K562 (cell line): ENCODE data around the gene TRMU. TPM values are rescaled to one million over a fixed set of nuclear protein-coding genes. Genes with fewer than 3 reads are reported as not detected.

Experiments used
- ATAC-seq: fragments of 200-7000 bp; cut with Tn5 transposase; 3 replicates; pipeline ENCODE4 v1.9.1; 2020; ENCODE audit warnings: moderate library complexity
- BruUV-seq: library from RNA; stranded (reverse); fragments of 400-500 nt; replicated peaks from 2 replicates; lab custom pipeline; 2021; lab: Mats Ljungman, UMichigan
- CTCF ChIA-PET: fragments of 300-600 bp; formaldehyde crosslinking; extraction: SDS; loops from one replicate; lab custom pipeline; 2021; ENCODE audit warnings: low intra/inter-chr PET ratio; lab: Yijun Ruan, JAX
- POLR2A ChIA-PET: fragments of 300-600, 350-650 bp; sonication (Branson Sonifier 250); formaldehyde crosslinking; extraction: SDS; loops from one replicate; lab custom pipeline; 2021; ENCODE audit warnings: antibody characterized with exemption, inconsistent platforms; lab: Yijun Ruan, JAX
- DNase-seq, 4 experiments: peaks; one replicate each; pipeline versions ENCODE4 v3.0.0 to v3.0.0-alpha.2; 2011 to 2018; ENCODE audit warnings: low spot score in 3 of 4, mixed read lengths in 3 of 4; ENCODE audit errors: extremely low read depth in 1 of 4
- FAIRE-seq: peaks from 2 replicates; lab custom pipeline; 2011; peaks lifted over from hg19 to GRCh38; lab: Jason Lieb, UNC
- H2AFZ ChIP-seq: 2 replicates; pipeline ENCODE4 v1.6.0; 2011; ENCODE audit warnings: low read depth, low read length, control low read depth, inconsistent platforms
- H3K27ac ChIP-seq: fragments of 200-600 bp; 3 replicates; pipeline ENCODE4 v1.8.0; 2011; ENCODE audit warnings: low read depth, mild to moderate bottlenecking, control low read depth, inconsistent platforms, low read length, moderate library complexity, mixed read lengths; ENCODE audit errors: extremely low read depth
- H3K27me3 ChIP-seq, 2 experiments: fragments of 300-600 bp in 1 of 2; 2 replicates in 1 of 2; 3 replicates in 1 of 2; pipeline versions ENCODE4 v1.6.0 to v1.8.0; 2011; ENCODE audit warnings: inconsistent platforms in 2 of 2, low read length in 2 of 2, mild to moderate bottlenecking in 1 of 2, mixed read lengths in 1 of 2, moderate library complexity in 1 of 2; ENCODE audit not compliant: control insufficient read depth in 2 of 2, insufficient read depth in 2 of 2
- H3K36me3 ChIP-seq: fragments of 300-600 bp; 3 replicates; pipeline ENCODE4 v1.8.0; 2011; ENCODE audit warnings: mild to moderate bottlenecking, low read length, inconsistent platforms; ENCODE audit not compliant: control insufficient read depth, insufficient read depth
- H3K4me1 ChIP-seq, 2 experiments: fragments of 200-600 bp in 1 of 2; replicated peaks in 1 of 2; 2 replicates in 1 of 2; 3 replicates in 1 of 2; pipeline versions ENCODE4 v1.5.1 to v1.8.0; 2011; ENCODE audit warnings: inconsistent platforms in 2 of 2, low read length in 2 of 2, mild to moderate bottlenecking in 1 of 2, mixed read lengths in 1 of 2, moderate library complexity in 1 of 2; ENCODE audit not compliant: control insufficient read depth in 2 of 2, insufficient read depth in 2 of 2
- H3K4me2 ChIP-seq: 2 replicates; pipeline ENCODE4 v1.6.1; 2011; ENCODE audit warnings: low read length, control low read depth, inconsistent platforms, mixed read lengths; ENCODE audit not compliant: insufficient read depth
- H3K4me3 ChIP-seq: fragments of 200-600 bp; sonication (generic), shearing (Covaris generic); 2 replicates; pipeline ENCODE4 v1.5.1; 2016; ENCODE audit warnings: control low read depth, inconsistent platforms
- H3K79me2 ChIP-seq: fragments of 200-600 bp; 3 replicates; pipeline ENCODE4 v1.8.0; 2011; ENCODE audit warnings: low read length, inconsistent platforms; ENCODE audit not compliant: control insufficient read depth, insufficient read depth
- H3K9ac ChIP-seq, 2 experiments: 2 replicates each; pipeline versions ENCODE4 v1.6.0 to v1.6.1; 2011; ENCODE audit warnings: low read depth in 2 of 2, low read length in 2 of 2, control low read depth in 1 of 2, inconsistent platforms in 1 of 2, mild to moderate bottlenecking in 1 of 2, mixed read lengths in 1 of 2; ENCODE audit not compliant: insufficient read depth in 1 of 2
- H3K9me1 ChIP-seq: one replicate; pipeline ENCODE4 v1.6.0; 2011; ENCODE audit warnings: inconsistent platforms, mild to moderate bottlenecking, low read length, moderate library complexity; ENCODE audit not compliant: control insufficient read depth, insufficient read depth
- H3K9me3 ChIP-seq: replicated peaks from 2 replicates; pipeline ENCODE4 v1.5.1; 2011; ENCODE audit warnings: low read depth, low read length, inconsistent platforms; ENCODE audit not compliant: control insufficient read depth, insufficient read depth
- H4K20me1 ChIP-seq: replicated peaks from 2 replicates; pipeline ENCODE4 v1.6.1; 2011; ENCODE audit warnings: low read length, inconsistent platforms, mixed read lengths; ENCODE audit not compliant: control insufficient read depth, insufficient read depth
- CC2D1A ChIP-seq: fragments of 450-650 bp; IDR thresholded peaks from 2 replicates; pipeline ENCODE4 v1.6.1; 2017; ENCODE audit warnings: mild to moderate bottlenecking
- CREBBP ChIP-seq: IDR thresholded peaks from one replicate; pipeline ENCODE4 v1.6.1; 2012; ENCODE audit warnings: low read depth, mild to moderate bottlenecking, control low read depth, inconsistent platforms, low read length
- L3MBTL2 ChIP-seq: fragments of 450-650 bp; IDR thresholded peaks from 2 replicates; pipeline ENCODE4 v1.6.1; 2016; ENCODE audit warnings: mild to moderate bottlenecking, moderate library complexity
- MAFK ChIP-seq: IDR thresholded peaks from 2 replicates; pipeline ENCODE4 v1.6.1; 2011; ENCODE audit warnings: low read length, improper control_type of control experiment
- MBD2 ChIP-seq: sonication (generic); IDR thresholded peaks from 2 replicates; pipeline ENCODE4 v1.6.1; 2016; ENCODE audit warnings: low read depth, borderline replicate concordance
- NFIC ChIP-seq: fragments of 450-650 bp; IDR thresholded peaks from 2 replicates; pipeline ENCODE4 v1.6.1; 2017; ENCODE audit warnings: mild to moderate bottlenecking, inconsistent platforms
- ZNF124 ChIP-seq: sonication (generic); formaldehyde crosslinking; IDR thresholded peaks from 2 replicates; pipeline ENCODE4 v1.8.1; 2022; ENCODE audit warnings: missing genetic modification reagents
- ZNF311 ChIP-seq: fragments of 250-450 bp; sonication (Bioruptor Pico); IDR thresholded peaks from 2 replicates; pipeline ENCODE4 v1.4.0; 2020; ENCODE audit warnings: mild to moderate bottlenecking, moderate library complexity
- ZNF444 ChIP-seq: fragments of 250-450 bp; sonication (Bioruptor Pico); IDR thresholded peaks from 2 replicates; pipeline ENCODE4 v1.4.0; 2020; ENCODE audit warnings: mild to moderate bottlenecking, moderate library complexity
- ZNF586 ChIP-seq: fragments of 450-650 bp; formaldehyde crosslinking; conservative IDR thresholded peaks from 2 replicates; pipeline ENCODE4 v1.4.0; 2020; ENCODE audit warnings: mild to moderate bottlenecking, moderate library complexity
- ZNF668 ChIP-seq: fragments of 250-450 bp; sonication (Bioruptor Pico); IDR thresholded peaks from 2 replicates; pipeline ENCODE4 v1.8.0; 2022; ENCODE audit warnings: mild to moderate bottlenecking, inconsistent platforms
- WGBS: fragments of 100-300 bp; shearing (Covaris generic); methylation state at CpG from one replicate; pipeline ENCODE4 v1.1.6; 2016; ENCODE audit warnings: low coverage, mixed read lengths; ENCODE audit not compliant: insufficient coverage; ENCODE audit errors: missing lambda C conversion rate; 5-methylcytosine and 5-hydroxymethylcytosine counted together
- in situ Hi-C: fragments of 300-500 bp; cut with MboI; formaldehyde crosslinking; loops from 4 replicates; pipeline ENCODE4 v1.15.0; 2018; ENCODE audit warnings: inconsistent platforms, mixed read lengths
- intact Hi-C: fragments of 100-400 bp; cut with micrococcal nuclease; formaldehyde crosslinking; loops from 2 replicates; pipeline ENCODE4 v1.14.2; 2022
- polyA plus RNA-seq, 8 experiments: library from polyadenylated mRNA; depleted of rRNA in 4 of 8; stranded (reverse) in 5 of 8; unstranded in 3 of 8; fragments of >200 nt; fragmentation: Nextera tagmentation in 2 of 8; fragmentation: Illumina TruSeq in 1 of 8; extraction: Ambion mirVana in 2 of 8; extraction: Trizol in 1 of 8; gene quantifications; 2 replicates each; pipeline versions ENCODE4 v1.2.1 to v1.2.3, GENCODE V29; 2011 to 2014; ENCODE audit warnings: inconsistent platforms in 1 of 8, missing spikeins in 1 of 8
- total RNA-seq, 7 experiments: library from RNA; depleted of rRNA in 6 of 7; stranded (reverse); fragments of >200 nt in 6 of 7; fragmentation: Illumina TruSeq in 2 of 7; extraction: Trizol in 2 of 7; gene quantifications; 2 replicates each; pipeline versions ENCODE4 v1.2.1 to v1.2.3, GENCODE V29; 2011 to 2021; ENCODE audit warnings: low replicate concordance in 1 of 7
- TF ChIP-seq, protein P1 (sequence below): IDR thresholded peaks from 2 replicates; pipeline ENCODE4 v1.6.1; 2011; ENCODE audit not compliant: insufficient read length; ENCODE audit errors: extremely low read depth
- TF ChIP-seq, protein P2 (sequence below): fragments of 450-650 bp; formaldehyde crosslinking; IDR thresholded peaks from 2 replicates; pipeline ENCODE4 v1.4.0; 2022; ENCODE audit warnings: mild to moderate bottlenecking, moderate library complexity
- TF ChIP-seq, protein P3 (sequence below): fragments of 200-400 bp; formaldehyde crosslinking; IDR thresholded peaks from 2 replicates; pipeline ENCODE4 v1.6.1; 2017; ENCODE audit warnings: mild to moderate bottlenecking, low read depth, low read length, moderate library complexity

TRMU gene
- total and polyA plus RNA-seq, 9 of the 15 experiments (the other 6 are each of a cell fraction or from before 2014, with no cell fraction given): 2.3 to 49.9 (median 35.3) TPM

DNA sequence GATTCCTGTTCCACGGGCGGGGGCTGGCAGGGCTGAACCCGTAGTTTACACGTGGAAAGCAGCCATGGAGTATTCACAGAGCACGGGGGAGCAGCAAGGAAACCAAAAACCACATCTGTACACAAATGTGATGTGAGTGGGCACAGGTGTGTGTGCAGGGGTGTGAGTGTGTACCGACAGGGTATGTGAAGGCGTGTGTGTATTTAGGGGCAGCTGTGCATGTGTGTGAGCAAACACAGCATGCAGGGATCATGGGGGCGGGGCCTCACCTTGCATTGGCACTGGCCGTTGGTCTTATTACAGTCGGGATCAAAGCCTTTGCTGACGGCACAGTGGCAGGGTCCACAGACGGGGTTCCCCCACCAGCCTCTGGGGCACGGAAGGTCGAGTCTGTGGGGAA is 58.4 kb downstream of the TRMU start:
- no peak for DNase-seq
- FAIRE-seq: no peak
- 0% methylated on average over 7 of the region's 14 CpGs for WGBS
- no peak overlapping the region for H3K4me2 ChIP-seq
- H3K27ac ChIP-seq: no peak overlapping the region
- ChIA-PET CTCF (no interaction called here), POLR2A (interaction anchor here (0.6 kb wide), 1 partner anchor 14 kb away, joined by 3 read pairs; no protein-coding TSS in a partner anchor)
- no peak overlapping the region for H3K9ac ChIP-seq
- intact Hi-C loops: no loop called here
- H3K9me3 ChIP-seq: no peaks in the 10 kb centered on the region
- no peaks in the 10 kb centered on the region for H3K79me2 ChIP-seq
- in situ Hi-C loops: no loop called here
- no peak for TF ChIP-seq CREBBP
- TF ChIP-seq ZNF124 (CRISPR knock-in tag): no peak
- no peak for TF ChIP-seq L3MBTL2
- no peak for TF ChIP-seq ZNF444 (CRISPR knock-in tag)
- no peak for TF ChIP-seq MAFK
- peaks cover 0 to 22% of the 10 kb centered on the region in 2 experiments; a peak in 2 of 5 replicates for H3K4me1 ChIP-seq
- peaks cover 10 to 78% of the 10 kb centered on the region in 2 experiments; a peak in 4 of 5 replicates for H3K27me3 ChIP-seq
- H2AFZ ChIP-seq: no peak overlapping the region
- H3K4me3 ChIP-seq: no peak overlapping the region
- no peaks in the 10 kb centered on the region for H3K9me1 ChIP-seq
- BruUV-seq: no TSS peak
- H4K20me1 ChIP-seq: no peaks in the 10 kb centered on the region
- no peak for ATAC-seq
- H3K36me3 ChIP-seq: no peaks in the 10 kb centered on the region

DNA sequence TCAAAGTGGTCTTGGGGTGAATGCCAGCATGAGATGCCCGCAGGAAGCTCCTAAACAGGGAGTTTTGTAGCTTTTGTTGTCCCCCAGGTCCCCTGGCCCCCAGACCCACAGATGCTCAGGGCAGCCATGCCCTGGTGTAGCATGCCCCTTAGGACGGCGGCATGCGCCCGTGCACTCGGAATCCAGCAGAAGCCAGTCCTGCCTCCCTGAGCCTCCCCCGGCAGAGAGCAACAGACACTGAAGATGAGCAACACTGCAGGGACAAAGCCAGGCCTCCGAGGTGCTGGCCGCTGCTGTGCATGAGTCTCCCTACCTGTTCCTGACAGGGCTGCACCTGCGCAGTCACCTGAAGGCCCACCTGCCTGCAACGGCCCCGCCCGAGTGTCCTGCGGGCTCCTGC is 59.1 kb downstream of the TRMU start:
- Histone ChIP-seq H4K20me1 (no peaks in the 10 kb centered on the region), H3K27me3 (peaks cover 13 to 80% of the 10 kb centered on the region in 2 experiments; a peak in 4 of 5 replicates), H3K9ac (no peak overlapping the region), H3K27ac (no peak overlapping the region), H3K4me1 (peaks cover 0 to 22% of the 10 kb centered on the region in 2 experiments; a peak in 2 of 5 replicates), H3K4me3 (no peak overlapping the region), H3K36me3 (no peaks in the 10 kb centered on the region), H3K79me2 (no peaks in the 10 kb centered on the region), H2AFZ (no peak overlapping the region), H3K4me2 (no peak overlapping the region), H3K9me1 (no peaks in the 10 kb centered on the region), H3K9me3 (no peaks in the 10 kb centered on the region)
- FAIRE-seq (no peak), DNase-seq (no peak), ATAC-seq (no peak)
- ChIA-PET POLR2A (no interaction called here), CTCF (no interaction called here)
- BruUV-seq: no TSS peak
- intact Hi-C loops: no loop called here
- WGBS: 0% methylated on average over 4 of the region's 14 CpGs
- in situ Hi-C loops: no loop called here
- no peak for TF ChIP-seq ZNF668 (CRISPR knock-in tag)
- TF ChIP-seq ZNF311 (CRISPR knock-in tag): no peak
- TF ChIP-seq CC2D1A: no peak
- TF ChIP-seq ZNF586 (CRISPR knock-in tag): no peak
- TF ChIP-seq, protein P1, sequence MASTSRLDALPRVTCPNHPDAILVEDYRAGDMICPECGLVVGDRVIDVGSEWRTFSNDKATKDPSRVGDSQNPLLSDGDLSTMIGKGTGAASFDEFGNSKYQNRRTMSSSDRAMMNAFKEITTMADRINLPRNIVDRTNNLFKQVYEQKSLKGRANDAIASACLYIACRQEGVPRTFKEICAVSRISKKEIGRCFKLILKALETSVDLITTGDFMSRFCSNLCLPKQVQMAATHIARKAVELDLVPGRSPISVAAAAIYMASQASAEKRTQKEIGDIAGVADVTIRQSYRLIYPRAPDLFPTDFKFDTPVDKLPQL: no peak
- TF ChIP-seq MBD2: no peak
- TF ChIP-seq, protein P2, sequence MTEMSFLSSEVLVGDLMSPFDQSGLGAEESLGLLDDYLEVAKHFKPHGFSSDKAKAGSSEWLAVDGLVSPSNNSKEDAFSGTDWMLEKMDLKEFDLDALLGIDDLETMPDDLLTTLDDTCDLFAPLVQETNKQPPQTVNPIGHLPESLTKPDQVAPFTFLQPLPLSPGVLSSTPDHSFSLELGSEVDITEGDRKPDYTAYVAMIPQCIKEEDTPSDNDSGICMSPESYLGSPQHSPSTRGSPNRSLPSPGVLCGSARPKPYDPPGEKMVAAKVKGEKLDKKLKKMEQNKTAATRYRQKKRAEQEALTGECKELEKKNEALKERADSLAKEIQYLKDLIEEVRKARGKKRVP (CRISPR knock-in tag): no peak
- no peak for TF ChIP-seq NFIC
- TF ChIP-seq, protein P3, sequence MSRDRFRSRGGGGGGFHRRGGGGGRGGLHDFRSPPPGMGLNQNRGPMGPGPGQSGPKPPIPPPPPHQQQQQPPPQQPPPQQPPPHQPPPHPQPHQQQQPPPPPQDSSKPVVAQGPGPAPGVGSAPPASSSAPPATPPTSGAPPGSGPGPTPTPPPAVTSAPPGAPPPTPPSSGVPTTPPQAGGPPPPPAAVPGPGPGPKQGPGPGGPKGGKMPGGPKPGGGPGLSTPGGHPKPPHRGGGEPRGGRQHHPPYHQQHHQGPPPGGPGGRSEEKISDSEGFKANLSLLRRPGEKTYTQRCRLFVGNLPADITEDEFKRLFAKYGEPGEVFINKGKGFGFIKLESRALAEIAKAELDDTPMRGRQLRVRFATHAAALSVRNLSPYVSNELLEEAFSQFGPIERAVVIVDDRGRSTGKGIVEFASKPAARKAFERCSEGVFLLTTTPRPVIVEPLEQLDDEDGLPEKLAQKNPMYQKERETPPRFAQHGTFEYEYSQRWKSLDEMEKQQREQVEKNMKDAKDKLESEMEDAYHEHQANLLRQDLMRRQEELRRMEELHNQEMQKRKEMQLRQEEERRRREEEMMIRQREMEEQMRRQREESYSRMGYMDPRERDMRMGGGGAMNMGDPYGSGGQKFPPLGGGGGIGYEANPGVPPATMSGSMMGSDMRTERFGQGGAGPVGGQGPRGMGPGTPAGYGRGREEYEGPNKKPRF: no peak
